GM20431 (cell line): Measurements from ENCODE around the gene ZNF217.
"Not testable (repeated sequence)": the region's sequence is repeated elsewhere in the genome, so short reads cannot be mapped to it uniquely, and the experiment has no call there.

ENCODE experiments used
- in situ Hi-C: fragments of 300-500 bp; cut with MseI, MboI; formaldehyde crosslinking; loops from one replicate; pipeline ENCODE4 v1.15.0; 2020; ENCODE audit warnings: low sequenced_read_pairs; ENCODE audit not compliant: unreplicated experiment

Gene ZNF217

GRCh38 chr20:53593466-53594007, at the start of gene ZNF217:
Gene ZNF217 (minus strand): TSS chr20:53593839. CDS start chr20:53582826, 11,013 bp downstream.
- in situ Hi-C loops = not testable (repeated sequence)

GRCh38 chr20:53643031-53643832, 49.6 kb upstream of the ZNF217 start:
- in situ Hi-C loops = no loop called here

- in situ Hi-C loops = no loop called here
Observed at GRCh38 chr20:53642196-53643030, 48.8 kb upstream of the ZNF217 start.

- in situ Hi-C loops = no loop called here
Observed at GRCh38 chr20:53639647-53640440, 46.2 kb upstream of the ZNF217 start.

GRCh38 chr20:53639128-53639527, 45.5 kb upstream of the ZNF217 start:
- in situ Hi-C loops = no loop called here

GRCh38 chr20:53637310-53637709, 43.7 kb upstream of the ZNF217 start:
- in situ Hi-C loops = not testable (repeated sequence)

GRCh38 chr20:53636540-53637097, 43.0 kb upstream of the ZNF217 start:
- in situ Hi-C loops = no loop called here

- in situ Hi-C loops = no loop called here
Observed at GRCh38 chr20:53635221-53635620, 41.6 kb upstream of the ZNF217 start.

- in situ Hi-C loops = no loop called here
Observed at GRCh38 chr20:53631909-53632662, 38.4 kb upstream of the ZNF217 start.

GRCh38 chr20:53629436-53629835, 35.8 kb upstream of the ZNF217 start:
- in situ Hi-C loops = no loop called here

GRCh38 chr20:53628758-53629157, 35.1 kb upstream of the ZNF217 start:
- in situ Hi-C loops = not testable (repeated sequence)

GRCh38 chr20:53628076-53628475, 34.4 kb upstream of the ZNF217 start:
- in situ Hi-C loops = no loop called here

GRCh38 chr20:53627001-53627400, 33.4 kb upstream of the ZNF217 start:
- in situ Hi-C loops = not testable (repeated sequence)

- in situ Hi-C loops = no loop called here
Observed at GRCh38 chr20:53626584-53626983, 32.9 kb upstream of the ZNF217 start.

- in situ Hi-C loops = no loop called here
Observed at GRCh38 chr20:53625311-53626129, 31.9 kb upstream of the ZNF217 start.

- in situ Hi-C loops = not testable (repeated sequence)
Observed at GRCh38 chr20:53624927-53625250, 31.2 kb upstream of the ZNF217 start.

- in situ Hi-C loops = no loop called here
Observed at GRCh38 chr20:53623454-53624211, 30.0 kb upstream of the ZNF217 start.

- in situ Hi-C loops = no loop called here
Observed at GRCh38 chr20:53623134-53623453, 29.5 kb upstream of the ZNF217 start.
